ENCODE measurements around the gene RARRES2.
"Not testable (repeated sequence)": the region's sequence is repeated elsewhere in the genome, so short reads cannot be mapped to it uniquely, and the experiment has no call there.

RARRES2 gene

GRCh38 chr7:150304499-150305258 is 36.8 kb downstream of the RARRES2 start:
- H3K27me3 ChIP-seq, H4K20me1 ChIP-seq, H3K27ac ChIP-seq, H3K4me1 ChIP-seq, H3K4me2 ChIP-seq, H3K36me3 ChIP-seq, H3K9ac ChIP-seq, H3K4me3 ChIP-seq: not testable (repeated sequence)
- peaks cover 0 to 10% (median 0%) of the 10 kb centered on the region in 11 experiments; a peak in 1 of 22 replicates for H3K9me3 ChIP-seq (replicated peaks in 1 of 11)

DNA sequence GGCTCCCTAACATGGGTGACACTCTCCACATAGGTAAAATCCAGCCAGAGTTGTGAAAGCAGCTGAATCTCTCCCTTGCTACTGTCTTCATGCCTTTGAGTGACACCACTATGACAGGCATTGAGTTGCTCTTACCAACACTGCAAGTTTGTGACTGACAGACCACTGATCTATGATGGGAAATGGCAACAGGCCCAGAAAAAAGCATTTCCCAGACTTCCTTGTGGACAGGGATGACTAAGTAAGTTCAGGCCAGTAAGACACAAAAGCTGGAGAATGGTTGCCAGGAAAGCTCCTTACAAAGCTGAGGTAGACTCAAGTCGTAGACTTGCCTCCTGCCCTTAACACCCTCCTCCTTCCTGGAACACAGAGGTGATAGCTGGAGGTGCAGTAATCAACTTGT is 38.5 kb downstream of the RARRES2 start:
- H3K27ac ChIP-seq: not testable (repeated sequence)

GRCh38 chr7:150297978-150298377 is 43.5 kb downstream of the RARRES2 start:
- not testable (repeated sequence) for H3K9me3 ChIP-seq (replicated peaks in 1 of 11); H3K36me3 ChIP-seq; H3K27me3 ChIP-seq; H3K4me1 ChIP-seq; H4K20me1 ChIP-seq; H3K4me2 ChIP-seq; H3K4me3 ChIP-seq; H3K9ac ChIP-seq; H3K27ac ChIP-seq

More for the DNA sequence above, 38.5 kb downstream of the RARRES2 start:
- H3K4me3 ChIP-seq, H3K36me3 ChIP-seq, H3K4me1 ChIP-seq, H4K20me1 ChIP-seq, H3K4me2 ChIP-seq, H3K27me3 ChIP-seq, H3K9ac ChIP-seq: not testable (repeated sequence)
- peaks cover 0 to 10% (median 0%) of the 10 kb centered on the region in 11 experiments; a peak in 1 of 22 replicates for H3K9me3 ChIP-seq (replicated peaks in 1 of 11)

DNA sequence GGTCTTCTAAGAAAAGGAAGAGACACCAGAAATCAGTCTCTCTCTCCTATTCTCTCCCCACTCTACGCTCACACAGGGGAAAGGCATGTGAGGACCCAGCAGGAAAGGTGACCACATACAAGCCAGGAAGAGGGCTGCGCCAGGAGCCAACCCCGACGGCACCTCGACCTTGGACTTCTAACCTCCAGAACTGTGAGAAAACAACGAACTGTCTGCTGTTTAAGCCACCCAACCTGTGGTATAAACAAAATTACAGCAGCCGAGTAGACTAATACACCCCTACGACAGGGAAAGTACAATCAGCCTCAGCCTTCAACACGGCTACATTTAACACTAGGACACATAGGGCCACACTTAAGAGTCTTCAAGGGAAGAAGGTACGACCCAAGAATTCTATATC is 44.6 kb downstream of the RARRES2 start:
- not testable (repeated sequence) for H3K9me3 ChIP-seq (replicated peaks in 1 of 11); H3K4me1 ChIP-seq; H3K4me2 ChIP-seq; H3K27me3 ChIP-seq; H4K20me1 ChIP-seq; H3K9ac ChIP-seq; H3K4me3 ChIP-seq; H3K36me3 ChIP-seq; H3K27ac ChIP-seq

DNA sequence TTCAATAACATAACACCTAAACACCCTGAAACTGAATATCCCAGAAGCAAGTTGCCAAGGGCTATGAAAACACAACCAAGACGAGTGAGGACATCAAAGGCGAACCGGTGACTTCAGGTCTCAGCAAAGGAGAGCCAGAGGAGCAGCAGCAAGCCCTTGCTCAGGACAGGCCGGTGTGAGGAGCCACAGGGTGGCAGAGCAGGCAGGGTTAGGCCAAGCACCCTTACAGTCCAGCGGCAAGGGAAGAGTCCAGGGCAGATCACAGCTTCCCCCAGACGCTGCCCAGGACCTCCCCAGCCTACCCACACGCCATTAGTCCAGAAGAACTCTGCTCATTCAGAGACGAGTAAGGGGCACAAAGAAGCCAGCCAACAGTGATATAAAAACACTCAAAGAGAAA is 45.8 kb downstream of the RARRES2 start:
- not testable (repeated sequence) for H3K27ac ChIP-seq; H3K36me3 ChIP-seq; H4K20me1 ChIP-seq; H3K4me2 ChIP-seq; H3K4me1 ChIP-seq; H3K27me3 ChIP-seq; H3K4me3 ChIP-seq; H3K9me3 ChIP-seq (replicated peaks in 1 of 11); H3K9ac ChIP-seq

DNA sequence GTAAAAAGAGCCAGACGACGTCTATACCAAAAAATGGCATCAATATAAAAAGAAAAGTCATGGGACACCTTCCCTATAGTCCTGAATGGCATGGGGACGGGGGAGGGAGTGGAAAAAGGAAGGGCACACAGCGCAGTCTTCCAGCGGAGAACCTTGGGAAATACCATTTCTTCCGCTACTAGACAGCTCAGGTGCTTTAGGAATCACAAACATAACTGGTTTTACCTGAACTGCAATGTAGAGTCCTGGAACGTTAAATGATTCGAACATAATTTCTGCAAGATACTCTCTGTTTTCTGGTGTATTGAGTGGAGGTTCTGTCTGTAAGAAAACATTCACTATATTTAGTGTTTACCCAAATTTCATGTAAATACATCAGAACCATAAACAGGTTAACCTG is 46.4 kb downstream of the RARRES2 start:
- H3K9me3 ChIP-seq (replicated peaks in 1 of 11); H3K27me3 ChIP-seq; H3K36me3 ChIP-seq; H3K4me1 ChIP-seq; H3K4me2 ChIP-seq; H3K4me3 ChIP-seq; H4K20me1 ChIP-seq; H3K9ac ChIP-seq; H3K27ac ChIP-seq: not testable (repeated sequence)

GRCh38 chr7:150290317-150290716 is 51.1 kb downstream of the RARRES2 start:
- H3K36me3 ChIP-seq; H3K4me1 ChIP-seq; H3K27ac ChIP-seq; H3K9ac ChIP-seq; H3K4me3 ChIP-seq; H3K4me2 ChIP-seq; H4K20me1 ChIP-seq; H3K27me3 ChIP-seq; H3K9me3 ChIP-seq (replicated peaks in 1 of 11): not testable (repeated sequence)

DNA sequence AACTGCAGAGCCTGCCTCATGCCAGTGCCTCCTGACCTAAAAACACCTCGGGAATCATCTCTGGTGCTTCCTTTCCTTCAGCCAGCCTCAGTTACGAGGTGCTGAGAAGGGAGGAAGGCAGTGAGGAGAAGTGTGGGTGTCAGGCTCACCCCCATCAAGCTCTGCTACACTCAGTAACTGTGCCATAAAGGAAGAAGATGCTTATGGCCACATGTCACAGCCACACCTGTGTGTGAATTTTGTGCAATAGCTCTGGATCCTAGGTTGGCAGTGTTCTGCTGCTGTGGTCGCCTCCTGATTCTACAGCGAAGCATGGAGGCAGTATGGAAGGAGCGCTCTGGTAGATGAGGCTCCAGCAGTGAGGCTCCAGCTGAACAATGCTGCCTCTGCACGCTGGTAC is 52.6 kb downstream of the RARRES2 start:
- H3K4me3 ChIP-seq; H3K4me2 ChIP-seq; H4K20me1 ChIP-seq; H3K9ac ChIP-seq; H3K27ac ChIP-seq; H3K4me1 ChIP-seq; H3K27me3 ChIP-seq; H3K9me3 ChIP-seq (replicated peaks in 1 of 11); H3K36me3 ChIP-seq: not testable (repeated sequence)

All from BLaER1 treated with 17β-estradiol and CSF1 and Interleukin-3, amounts not matched to agents 10 nM and 100 nM (cell line).